Neuronal stem cell (in vitro differentiated cells): Measurements from ENCODE around the gene MEIS2.
A peak's percentile ranks its signal among the peaks of the same experiment; 100 is the strongest.

Source experiments
- DNase-seq: peaks from one replicate; pipeline ENCODE4 v3.0.0-alpha.2; 2013; ENCODE audit warnings: low spot score
- H2AFZ ChIP-seq: one replicate; pipeline ENCODE4 v1.6.1; 2013; ENCODE audit warnings: mild to moderate bottlenecking, low read length, inconsistent platforms
- H2AK5ac ChIP-seq: 2 replicates; pipeline ENCODE4 v1.6.1; 2013; ENCODE audit warnings: low read depth, mild to moderate bottlenecking, inconsistent platforms, low read length, moderate library complexity, mixed read lengths
- H2BK120ac ChIP-seq: 2 replicates; pipeline ENCODE4 v1.6.1; 2013; ENCODE audit warnings: low read depth, mild to moderate bottlenecking, inconsistent platforms, low read length, moderate library complexity, mixed read lengths
- H2BK12ac ChIP-seq: one replicate; pipeline ENCODE4 v1.6.1; 2013; ENCODE audit warnings: low read length, inconsistent platforms
- H2BK15ac ChIP-seq: 2 replicates; pipeline ENCODE4 v1.6.1; 2013; ENCODE audit warnings: mild to moderate bottlenecking, low read length, inconsistent platforms, mixed read lengths
- H2BK5ac ChIP-seq: one replicate; pipeline ENCODE4 v1.6.1; 2013; ENCODE audit warnings: inconsistent platforms, mild to moderate bottlenecking, low read length, moderate library complexity
- H3K14ac ChIP-seq: one replicate; pipeline ENCODE4 v1.6.1; 2013; ENCODE audit warnings: low read length, inconsistent platforms
- H3K18ac ChIP-seq: 2 replicates; pipeline ENCODE4 v1.6.1; 2013; ENCODE audit warnings: low read length, inconsistent platforms
- H3K23ac ChIP-seq: 2 replicates; pipeline ENCODE4 v1.6.1; 2013; ENCODE audit warnings: low read depth, mild to moderate bottlenecking, mixed read lengths, low read length, inconsistent platforms; ENCODE audit not compliant: poor library complexity
- H3K27ac ChIP-seq: replicated peaks from 3 replicates; pipeline ENCODE4 v1.5.1; 2013; ENCODE audit warnings: low read length, inconsistent platforms
- H3K27me3 ChIP-seq, 3 experiments: 2 replicates each; pipeline ENCODE4 v1.6.1; 2013; ENCODE audit warnings: low read length in 3 of 3, mild to moderate bottlenecking in 2 of 3, inconsistent platforms in 1 of 3, low read depth in 1 of 3, mixed read lengths in 1 of 3, moderate library complexity in 1 of 3; ENCODE audit not compliant: control insufficient read depth in 3 of 3, insufficient read depth in 3 of 3
- H3K36me3 ChIP-seq, 2 donors: replicated peaks in 1 of 2; 2 replicates each; pipeline ENCODE4 v1.6.1; 2013; ENCODE audit warnings: low read length in 2 of 2; ENCODE audit not compliant: control insufficient read depth in 2 of 2, insufficient read depth in 2 of 2
- H3K4ac ChIP-seq: 2 replicates; pipeline ENCODE4 v1.6.1; 2013; ENCODE audit warnings: inconsistent platforms, mild to moderate bottlenecking, low read length, moderate library complexity
- H3K4me1 ChIP-seq, 2 donors: 1 replicate in 1 of 2; 2 replicates in 1 of 2; pipeline ENCODE4 v1.6.1; 2013; ENCODE audit warnings: low read length in 2 of 2, low read depth in 1 of 2; ENCODE audit not compliant: control insufficient read depth in 2 of 2, insufficient read depth in 1 of 2
- H3K4me2 ChIP-seq: one replicate; pipeline ENCODE4 v1.6.1; 2013; ENCODE audit warnings: mild to moderate bottlenecking, low read length, inconsistent platforms; ENCODE audit not compliant: insufficient read depth, poor library complexity, severe bottlenecking
- H3K4me3 ChIP-seq, 2 donors: 2 replicates each; pipeline ENCODE4 v1.5.1; 2013; ENCODE audit warnings: low read length in 2 of 2, mild to moderate bottlenecking in 2 of 2, inconsistent platforms in 1 of 2, moderate library complexity in 1 of 2
- H3K79me1 ChIP-seq: one replicate; pipeline ENCODE4 v1.6.1; 2013; ENCODE audit warnings: low read depth, mild to moderate bottlenecking, inconsistent platforms, low read length, moderate library complexity
- H3K9ac ChIP-seq: one replicate; pipeline ENCODE4 v1.6.1; 2013; ENCODE audit warnings: mild to moderate bottlenecking, low read depth, low read length, inconsistent platforms; ENCODE audit not compliant: poor library complexity
- H3K9me3 ChIP-seq, 2 donors: replicated peaks in 1 of 2; 2 replicates each; pipeline versions ENCODE3 to v1.6.1; 2013; ENCODE audit warnings: low read length in 2 of 2, mild to moderate bottlenecking in 2 of 2, inconsistent platforms in 1 of 2, low read depth in 1 of 2, mixed read lengths in 1 of 2, moderate library complexity in 1 of 2; ENCODE audit not compliant: control insufficient read depth in 2 of 2, insufficient read depth in 1 of 2
- H4K8ac ChIP-seq: one replicate; pipeline ENCODE4 v1.6.1; 2013; ENCODE audit warnings: low read depth, mild to moderate bottlenecking, inconsistent platforms, low read length, moderate library complexity
- H4K91ac ChIP-seq: one replicate; pipeline ENCODE4 v1.6.1; 2013; ENCODE audit warnings: low read length, low read depth, mild to moderate bottlenecking, inconsistent platforms; ENCODE audit not compliant: poor library complexity
- WGBS, 2 donors: extraction: QIAGEN DNeasy Blood & Tissue Kit; methylation state at CpG; one replicate each; pipeline ENCODE4 v1.1.7; 2013; ENCODE audit warnings: missing lambda C conversion rate in 2 of 2, mixed read lengths in 1 of 2; ENCODE audit not compliant: insufficient read length in 2 of 2, insufficient replicate concordance in 1 of 2; ENCODE audit errors: extremely low coverage in 2 of 2; 5-methylcytosine and 5-hydroxymethylcytosine counted together

MEIS2 gene

GRCh38 chr15:37004981-37005735 lies 95.2 kb downstream of the MEIS2 start:
- H3K27me3 ChIP-seq, result no peaks in the 10 kb centered on the region

GRCh38 chr15:37004373-37004869 lies 95.9 kb downstream of the MEIS2 start:
- Histone ChIP-seq H4K8ac (no peak overlapping the region), H3K23ac (no peak overlapping the region), H2BK5ac (no peak overlapping the region), H3K4me3 (no peak overlapping the region), H2BK12ac (no peak overlapping the region), H3K4ac (no peak overlapping the region), H3K9me3 (peaks cover 0 to 6% of the 10 kb centered on the region in 2 donors), H3K18ac (no peak overlapping the region), H4K91ac (no peak overlapping the region), H3K14ac (no peak overlapping the region), H2AK5ac (no peak overlapping the region), H2BK120ac (no peak overlapping the region), H3K36me3 (peaks cover 10 to 12% of the 10 kb centered on the region in 2 donors), H3K4me2 (no peak overlapping the region), H3K4me1 (peaks cover 0 to 2% of the 10 kb centered on the region in 2 donors), H3K27me3 (no peaks in the 10 kb centered on the region), H3K27ac (no peak overlapping the region), H3K79me1 (no peaks in the 10 kb centered on the region), H2AFZ (no peak overlapping the region), H3K9ac (no peak overlapping the region), H2BK15ac (no peak overlapping the region)
- no peak for DNase-seq
- no CpG with 5 or more reads among the region's 4 CpGs for WGBS, 2 donors

More at GRCh38 chr15:37004981-37005735, 95.2 kb downstream of the MEIS2 start:
- no peak overlapping the region for H3K23ac ChIP-seq
- no peak for DNase-seq
- no peak overlapping the region for H3K4ac ChIP-seq
- no peak overlapping the region for H2BK12ac ChIP-seq
- no peak overlapping the region for H2BK15ac ChIP-seq
- H3K4me2 ChIP-seq, result no peak overlapping the region
- peaks cover 0 to 2% of the 10 kb centered on the region in 2 donors for H3K4me1 ChIP-seq
- no peak overlapping the region for H3K14ac ChIP-seq
- no peak overlapping the region for H4K8ac ChIP-seq
- H3K79me1 ChIP-seq, result no peaks in the 10 kb centered on the region
- 100% methylated on average over 1 of the region's 8 CpGs for whole genome bisulfite sequencing, 2 donors
- no peak overlapping the region for H3K4me3 ChIP-seq
- no peak overlapping the region for H3K27ac ChIP-seq
- no peak overlapping the region for H2AK5ac ChIP-seq
- H3K36me3 ChIP-seq, result peaks cover 10 to 12% of the 10 kb centered on the region in 2 donors
- H2BK5ac ChIP-seq, result peak overlapping the region; percentile 24
- no peak overlapping the region for H2BK120ac ChIP-seq
- no peak overlapping the region for H2AFZ ChIP-seq
- no peak overlapping the region for H3K9ac ChIP-seq
- no peak overlapping the region for H4K91ac ChIP-seq
- no peak overlapping the region for H3K18ac ChIP-seq
- H3K9me3 ChIP-seq, result peaks cover 0 to 6% of the 10 kb centered on the region in 2 donors

GRCh38 chr15:37002041-37002672 lies 98.2 kb downstream of the MEIS2 start:
- no peak overlapping the region for H2BK12ac ChIP-seq
- peaks cover 0 to 6% of the 10 kb centered on the region in 2 donors for H3K9me3 ChIP-seq
- DNase-seq, result no peak
- H3K36me3 ChIP-seq, result peaks cover 10 to 12% of the 10 kb centered on the region in 2 donors
- no peak overlapping the region for H2BK120ac ChIP-seq
- peaks cover 0 to 4% of the 10 kb centered on the region in 2 donors for H3K4me1 ChIP-seq
- no peaks in the 10 kb centered on the region for H3K27me3 ChIP-seq
- no CpG with 5 or more reads among the region's 4 CpGs for WGBS, 2 donors
- H3K18ac ChIP-seq, result no peak overlapping the region
- no peak overlapping the region for H2AFZ ChIP-seq
- H2BK15ac ChIP-seq, result no peak overlapping the region
- no peak overlapping the region for H3K4me2 ChIP-seq
- no peak overlapping the region for H4K91ac ChIP-seq
- no peak overlapping the region for H3K23ac ChIP-seq
- H3K79me1 ChIP-seq, result no peaks in the 10 kb centered on the region
- H3K27ac ChIP-seq, result no peak overlapping the region
- no peak overlapping the region for H2AK5ac ChIP-seq
- H2BK5ac ChIP-seq, result no peak overlapping the region
- no peak overlapping the region for H3K4me3 ChIP-seq
- H4K8ac ChIP-seq, result no peak overlapping the region
- H3K9ac ChIP-seq, result no peak overlapping the region
- no peak overlapping the region for H3K14ac ChIP-seq
- no peak overlapping the region for H3K4ac ChIP-seq

GRCh38 chr15:37001417-37001816 lies 98.9 kb downstream of the MEIS2 start:
- H2BK15ac ChIP-seq, result no peak overlapping the region
- no peak overlapping the region for H4K8ac ChIP-seq
- H3K4me2 ChIP-seq, result no peak overlapping the region
- no peak overlapping the region for H4K91ac ChIP-seq
- no peak overlapping the region for H2AK5ac ChIP-seq
- peaks cover 0 to 6% of the 10 kb centered on the region in 2 donors for H3K9me3 ChIP-seq
- no peaks in the 10 kb centered on the region for H3K79me1 ChIP-seq
- H2BK5ac ChIP-seq, result no peak overlapping the region
- H3K27ac ChIP-seq, result no peak overlapping the region
- peaks cover 10 to 12% of the 10 kb centered on the region in 2 donors for H3K36me3 ChIP-seq
- no peak for DNase-seq
- H3K23ac ChIP-seq, result no peak overlapping the region
- H3K4me1 ChIP-seq, result peaks cover 0 to 5% of the 10 kb centered on the region in 2 donors
- H3K4ac ChIP-seq, result no peak overlapping the region
- H3K27me3 ChIP-seq, result no peaks in the 10 kb centered on the region
- no peak overlapping the region for H3K9ac ChIP-seq
- H2BK120ac ChIP-seq, result no peak overlapping the region
- no peak overlapping the region for H2BK12ac ChIP-seq
- no peak overlapping the region for H2AFZ ChIP-seq
- no peak overlapping the region for H3K18ac ChIP-seq
- no peak overlapping the region for H3K14ac ChIP-seq
- no peak overlapping the region for H3K4me3 ChIP-seq
